Activated T-helper 1 cell treated with anti-CD3 and anti-CD28 coated beads, Interleukin-12 subunit alpha, Interleukin-12 subunit beta, Interleukin-2, Interleukin-4 antibody, amounts not matched to agents 30 ng/mL and 10 ng/mL and 1 ng/mL, durations not matched to agents 14 hours and 24 hours and 36 hours (primary cell): ENCODE measurements around the gene KCNMA1. TPM values are rescaled to one million over a fixed set of nuclear protein-coding genes. Genes with fewer than 3 reads are reported as not detected.

Experiments used
- DNase-seq: peaks from one replicate; pipeline ENCODE4 v3.0.0; 2021; ENCODE audit warnings: low spot score
- H3K27ac Mint-ChIP-seq: one replicate; pipeline ENCODE4 v1.8.0; 2021; ENCODE audit warnings: mild to moderate bottlenecking, mixed read lengths
- H3K27me3 Mint-ChIP-seq: one replicate; pipeline ENCODE4 v1.8.0; 2022; ENCODE audit warnings: mild to moderate bottlenecking, moderate library complexity, mixed read lengths; ENCODE audit not compliant: insufficient read depth
- H3K36me3 Mint-ChIP-seq: one replicate; pipeline ENCODE4 v1.8.0; 2021; ENCODE audit warnings: low read depth, mixed read lengths
- H3K4me1 Mint-ChIP-seq: one replicate; pipeline ENCODE4 v1.8.0; 2021; ENCODE audit warnings: low read depth, mixed read lengths
- H3K4me3 Mint-ChIP-seq: one replicate; pipeline ENCODE4 v1.8.0; 2021; ENCODE audit warnings: mild to moderate bottlenecking, moderate library complexity, mixed read lengths
- H3K9me3 Mint-ChIP-seq: one replicate; pipeline ENCODE4 v1.8.0; 2021; ENCODE audit warnings: mixed read lengths
- intact Hi-C: fragments of 100-400 bp; cut with micrococcal nuclease; formaldehyde crosslinking; loops from one replicate; pipeline ENCODE4 v1.15.1; 2024
- total RNA-seq: library from RNA; stranded (reverse); gene quantifications from 2 replicates; pipeline ENCODE4 v1.2.3, GENCODE V29; 2022

The KCNMA1 gene
- total RNA-seq, 1 donor from 2014 or later = not detected

GRCh38 chr10:77264527-77264926, 373.1 kb downstream of the KCNMA1 start:
- peaks cover 14% of the 10 kb centered on the region for H3K4me1 Mint-ChIP-seq
- intact Hi-C loops = no loop called here
- H3K27ac Mint-ChIP-seq = no peak overlapping the region
- DNase-seq = no peak
- no peaks in the 10 kb centered on the region for H3K9me3 Mint-ChIP-seq
- no peak overlapping the region for H3K4me3 Mint-ChIP-seq
- H3K27me3 Mint-ChIP-seq = peaks cover 4% of the 10 kb centered on the region
- H3K36me3 Mint-ChIP-seq = no peaks in the 10 kb centered on the region

- peaks cover 4% of the 10 kb centered on the region for H3K27me3 Mint-ChIP-seq
- no peak overlapping the region for H3K27ac Mint-ChIP-seq
- no peaks in the 10 kb centered on the region for H3K9me3 Mint-ChIP-seq
- H3K36me3 Mint-ChIP-seq = no peaks in the 10 kb centered on the region
- intact Hi-C loops = no loop called here
- no peak overlapping the region for H3K4me3 Mint-ChIP-seq
- H3K4me1 Mint-ChIP-seq = peaks cover 14% of the 10 kb centered on the region
- DNase-seq = no peak
Observed at GRCh38 chr10:77264107-77264506, 373.5 kb downstream of the KCNMA1 start.

- Mint-ChIP-seq H3K27me3 (peaks cover 4% of the 10 kb centered on the region), H3K9me3 (no peaks in the 10 kb centered on the region), H3K4me3 (no peak overlapping the region), H3K36me3 (no peaks in the 10 kb centered on the region), H3K4me1 (peaks cover 14% of the 10 kb centered on the region), H3K27ac (no peak overlapping the region)
- intact Hi-C loops = no loop called here
- no peak for DNase-seq
Observed at GRCh38 chr10:77263700-77264099, 373.9 kb downstream of the KCNMA1 start.

- peaks cover 14% of the 10 kb centered on the region for H3K4me1 Mint-ChIP-seq
- no peaks in the 10 kb centered on the region for H3K36me3 Mint-ChIP-seq
- H3K27ac Mint-ChIP-seq = no peak overlapping the region
- H3K4me3 Mint-ChIP-seq = no peak overlapping the region
- intact Hi-C loops = no loop called here
- no peak for DNase-seq
- peaks cover 6% of the 10 kb centered on the region for H3K27me3 Mint-ChIP-seq
- no peaks in the 10 kb centered on the region for H3K9me3 Mint-ChIP-seq
Observed at GRCh38 chr10:77261146-77261545, 376.5 kb downstream of the KCNMA1 start.

GRCh38 chr10:77259171-77259874, 378.3 kb downstream of the KCNMA1 start:
- Mint-ChIP-seq H3K36me3 (no peaks in the 10 kb centered on the region), H3K27me3 (peaks cover 3% of the 10 kb centered on the region), H3K27ac (no peak overlapping the region), H3K9me3 (no peaks in the 10 kb centered on the region), H3K4me3 (no peak overlapping the region), H3K4me1 (peaks cover 8% of the 10 kb centered on the region)
- DNase-seq = no peak
- intact Hi-C loops = no loop called here

- no peak overlapping the region for H3K27ac Mint-ChIP-seq
- no peaks in the 10 kb centered on the region for H3K36me3 Mint-ChIP-seq
- DNase-seq = no peak
- no peaks in the 10 kb centered on the region for H3K9me3 Mint-ChIP-seq
- no peaks in the 10 kb centered on the region for H3K4me1 Mint-ChIP-seq
- no peak overlapping the region for H3K4me3 Mint-ChIP-seq
- peaks cover 2% of the 10 kb centered on the region for H3K27me3 Mint-ChIP-seq
- intact Hi-C loops = no loop called here
Observed at GRCh38 chr10:77256346-77256745, 381.3 kb downstream of the KCNMA1 start.

GRCh38 chr10:77253556-77254064, 384.0 kb downstream of the KCNMA1 start:
- H3K4me3 Mint-ChIP-seq = no peak overlapping the region
- no peaks in the 10 kb centered on the region for H3K36me3 Mint-ChIP-seq
- peaks cover 2% of the 10 kb centered on the region for H3K27me3 Mint-ChIP-seq
- no peak overlapping the region for H3K27ac Mint-ChIP-seq
- no peaks in the 10 kb centered on the region for H3K9me3 Mint-ChIP-seq
- intact Hi-C loops = no loop called here
- DNase-seq = no peak
- no peaks in the 10 kb centered on the region for H3K4me1 Mint-ChIP-seq

GRCh38 chr10:77253147-77253545, 384.5 kb downstream of the KCNMA1 start:
- H3K27me3 Mint-ChIP-seq = peaks cover 2% of the 10 kb centered on the region
- H3K4me3 Mint-ChIP-seq = no peak overlapping the region
- H3K36me3 Mint-ChIP-seq = no peaks in the 10 kb centered on the region
- no peaks in the 10 kb centered on the region for H3K9me3 Mint-ChIP-seq
- no peak for DNase-seq
- H3K27ac Mint-ChIP-seq = no peak overlapping the region
- H3K4me1 Mint-ChIP-seq = no peaks in the 10 kb centered on the region
- intact Hi-C loops = no loop called here

GRCh38 chr10:77252380-77253146, 385.0 kb downstream of the KCNMA1 start:
- H3K4me1 Mint-ChIP-seq = no peaks in the 10 kb centered on the region
- no peaks in the 10 kb centered on the region for H3K36me3 Mint-ChIP-seq
- no peak overlapping the region for H3K27ac Mint-ChIP-seq
- no peaks in the 10 kb centered on the region for H3K9me3 Mint-ChIP-seq
- H3K27me3 Mint-ChIP-seq = no peaks in the 10 kb centered on the region
- H3K4me3 Mint-ChIP-seq = no peak overlapping the region
- intact Hi-C loops = no loop called here
- DNase-seq = no peak

- Mint-ChIP-seq H3K36me3 (no peaks in the 10 kb centered on the region), H3K4me3 (no peak overlapping the region), H3K9me3 (no peaks in the 10 kb centered on the region), H3K4me1 (no peaks in the 10 kb centered on the region), H3K27ac (no peak overlapping the region), H3K27me3 (peaks cover 1% of the 10 kb centered on the region)
- DNase-seq = no peak
- intact Hi-C loops = no loop called here
Observed at GRCh38 chr10:77251297-77252013, 386.2 kb downstream of the KCNMA1 start.

- Mint-ChIP-seq H3K36me3 (no peaks in the 10 kb centered on the region), H3K4me1 (no peaks in the 10 kb centered on the region), H3K9me3 (no peaks in the 10 kb centered on the region), H3K4me3 (no peak overlapping the region), H3K27ac (no peak overlapping the region), H3K27me3 (peaks cover 1% of the 10 kb centered on the region)
- DNase-seq = no peak
- intact Hi-C loops = no loop called here
Observed at GRCh38 chr10:77249901-77250459, 387.6 kb downstream of the KCNMA1 start.

- H3K36me3 Mint-ChIP-seq = no peaks in the 10 kb centered on the region
- DNase-seq = no peak
- no peaks in the 10 kb centered on the region for H3K9me3 Mint-ChIP-seq
- intact Hi-C loops = no loop called here
- no peaks in the 10 kb centered on the region for H3K4me1 Mint-ChIP-seq
- peaks cover 1% of the 10 kb centered on the region for H3K27me3 Mint-ChIP-seq
- no peak overlapping the region for H3K27ac Mint-ChIP-seq
- no peak overlapping the region for H3K4me3 Mint-ChIP-seq
Observed at GRCh38 chr10:77248104-77248790, 389.4 kb downstream of the KCNMA1 start.
